BE2C (cell line): ENCODE measurements around the gene LYPLA2. TPM values are rescaled to one million over a fixed set of nuclear protein-coding genes. Genes with fewer than 3 reads are reported as not detected.

Experiments
- DNase-seq: peaks from one replicate; pipeline ENCODE4 v3.0.0-alpha.2; 2020
- H3K27me3 ChIP-seq: fragments of 250-450 bp; sonication (Bioruptor Pico); 2 replicates; pipeline ENCODE4 v1.5.1; 2020; ENCODE audit warnings: mild to moderate bottlenecking
- H3K36me3 ChIP-seq: fragments of 250-450 bp; sonication (Bioruptor Pico); 2 replicates; pipeline ENCODE4 v1.5.1; 2020; ENCODE audit warnings: mild to moderate bottlenecking
- H3K4me1 ChIP-seq: fragments of 250-450 bp; sonication (Bioruptor Pico); 2 replicates; pipeline ENCODE4 v1.5.1; 2020
- H3K4me3 ChIP-seq: 2 replicates; pipeline ENCODE4 v1.5.1; 2011; ENCODE audit warnings: low read depth, low read length
- H3K9me3 ChIP-seq: fragments of 250-450 bp; sonication (Bioruptor Pico); 2 replicates; pipeline ENCODE4 v1.5.1; 2020
- CTCF ChIP-seq: IDR thresholded peaks from 2 replicates; pipeline ENCODE4 v1.5.1; 2012; ENCODE audit warnings: mild to moderate bottlenecking, low read depth, low read length
- polyA plus RNA-seq: library from polyadenylated mRNA; unstranded; fragments of >200 nt; gene quantifications from one replicate; pipeline ENCODE4 v1.2.1, GENCODE V29; 2012; ENCODE audit warnings: low read depth, missing spikeins; ENCODE audit not compliant: insufficient read length, insufficient read depth

Gene LYPLA2
- 104 TPM for polyA plus RNA-seq

GRCh38 chr1:23790696-23791515, at the start of gene LYPLA2:
LYPLA2 (plus strand) TSS chr1:23791145; CDS start chr1:23792683, 1,538 bp downstream.
- peak; percentile 86 for DNase-seq
- H3K4me1 ChIP-seq, result no peaks in the 10 kb centered on the region
- no peaks in the 10 kb centered on the region for H3K27me3 ChIP-seq
- H3K4me3 ChIP-seq, result peak within 1 kb of the TSS; percentile 82
- TF ChIP-seq CTCF, result no peak
- no peaks in the 10 kb centered on the region for H3K9me3 ChIP-seq
- peaks cover 6% of the 10 kb centered on the region for H3K36me3 ChIP-seq

- H3K36me3 ChIP-seq, result no peaks in the 10 kb centered on the region
- no peaks in the 10 kb centered on the region for H3K9me3 ChIP-seq
- H3K4me3 ChIP-seq, result no peak overlapping the region
- H3K4me1 ChIP-seq, result no peaks in the 10 kb centered on the region
- no peaks in the 10 kb centered on the region for H3K27me3 ChIP-seq
- no peak for DNase-seq
- no peak for TF ChIP-seq CTCF
Observed at GRCh38 chr1:23741609-23742008, 49.3 kb upstream of the LYPLA2 start.

- peak overlapping the region; percentile 67 for H3K4me3 ChIP-seq
- peaks cover 4% of the 10 kb centered on the region; the same call in 1 of the 2 replicates for H3K36me3 ChIP-seq
- H3K9me3 ChIP-seq, result no peaks in the 10 kb centered on the region
- no peak for DNase-seq
- no peak for TF ChIP-seq CTCF
- no peaks in the 10 kb centered on the region for H3K27me3 ChIP-seq
- H3K4me1 ChIP-seq, result no peaks in the 10 kb centered on the region
Observed at GRCh38 chr1:23742670-23743286, 48.2 kb upstream of the LYPLA2 start.

- H3K9me3 ChIP-seq, result no peaks in the 10 kb centered on the region
- peak within 1 kb of the TSS; percentile 67 for H3K4me3 ChIP-seq
- peaks cover 4% of the 10 kb centered on the region; the same call in 1 of the 2 replicates for H3K36me3 ChIP-seq
- no peaks in the 10 kb centered on the region for H3K4me1 ChIP-seq
- DNase-seq, result peak; percentile 72
- no peak for TF ChIP-seq CTCF
- no peaks in the 10 kb centered on the region for H3K27me3 ChIP-seq
Observed at GRCh38 chr1:23743287-23744152, 47.4 kb upstream of the LYPLA2 start, which contains the start of gene ELOA. ELOA (plus strand) TSS chr1:23743471; CDS start chr1:23743504, 33 bp downstream.

- H3K4me1 ChIP-seq, result no peaks in the 10 kb centered on the region
- H3K4me3 ChIP-seq, result peak overlapping the region; percentile 67; the same call in 1 of the 2 replicates
- peak; percentile 39 for TF ChIP-seq CTCF
- DNase-seq, result no peak
- peaks cover 14% of the 10 kb centered on the region for H3K36me3 ChIP-seq
- no peaks in the 10 kb centered on the region for H3K27me3 ChIP-seq
- no peaks in the 10 kb centered on the region for H3K9me3 ChIP-seq
Observed at GRCh38 chr1:23745515-23745914, 45.4 kb upstream of the LYPLA2 start.
